PC-3 (cell line): ENCODE measurements around the gene CALHM6. TPM values are rescaled to one million over a fixed set of nuclear protein-coding genes. Genes with fewer than 3 reads are reported as not detected.
A peak's percentile ranks its signal among the peaks of the same experiment; 100 is the strongest.

Experiments
- ATAC-seq: fragments of 200-7000 bp; cut with Tn5 transposase; 2 replicates; pipeline ENCODE4 v1.9.1; 2020; ENCODE audit warnings: mild to moderate bottlenecking, moderate library complexity
- BruUV-seq: library from RNA; stranded (reverse); fragments of 400-500 nt; replicated peaks from 2 replicates; lab custom pipeline; 2021; lab: Mats Ljungman, UMichigan
- CTCF ChIA-PET: fragments of 300-600 bp; sonication (Branson Sonifier 250); formaldehyde crosslinking; loops from one replicate; lab custom pipeline; 2022; ENCODE audit warnings: antibody characterized with exemption; lab: Charles Lee
- POLR2A ChIA-PET: fragments of 300-600 bp; sonication (Branson Sonifier 250); formaldehyde crosslinking; loops from one replicate; lab custom pipeline; 2022; ENCODE audit warnings: antibody characterized with exemption; ENCODE audit not compliant: unreplicated experiment; lab: Charles Lee
- DNase-seq: peaks from one replicate; pipeline ENCODE4 v3.0.0-alpha.2; 2015
- H2AFZ ChIP-seq: fragments of 300-600 bp; sonication (generic); 2 replicates; pipeline ENCODE4 v1.6.0; 2016; ENCODE audit warnings: antibody characterized with exemption, low read length
- H3F3A ChIP-seq: fragments of 300-600 bp; sonication (generic); one replicate; pipeline ENCODE4 v1.6.0; 2017; ENCODE audit warnings: antibody characterized with exemption, low read length, control low read depth, mild to moderate bottlenecking; ENCODE audit not compliant: unreplicated experiment
- H3K27ac ChIP-seq: fragments of 300-600 bp; sonication (generic); 2 replicates; pipeline ENCODE4 v1.5.1; 2016; ENCODE audit warnings: mild to moderate bottlenecking, low read length
- H3K27me3 ChIP-seq: fragments of 300-600 bp; sonication (generic); 2 replicates; pipeline ENCODE4 v1.6.1; 2016; ENCODE audit warnings: low read length, mixed read lengths
- H3K36me3 ChIP-seq: fragments of 300-600 bp; sonication (generic); 2 replicates; pipeline ENCODE4 v1.6.1; 2016; ENCODE audit warnings: low read depth, mixed run types, low read length, mixed read lengths
- H3K4me1 ChIP-seq: fragments of 300-600 bp; sonication (generic); 2 replicates; pipeline ENCODE4 v1.5.1; 2016; ENCODE audit warnings: low read length; ENCODE audit not compliant: insufficient read depth
- H3K4me2 ChIP-seq: fragments of 300-600 bp; sonication (generic); 2 replicates; pipeline ENCODE4 v1.6.0; 2016; ENCODE audit warnings: low read length
- H3K4me3 ChIP-seq: fragments of 300-600 bp; sonication (generic); 2 replicates; pipeline ENCODE4 v1.5.1; 2016; ENCODE audit warnings: mild to moderate bottlenecking, low read length, mixed read lengths
- H3K79me2 ChIP-seq: fragments of 300-600 bp; sonication (generic); 2 replicates; pipeline ENCODE4 v1.6.1; 2017; ENCODE audit warnings: low read length, mixed read lengths
- H3K9ac ChIP-seq: fragments of 300-600 bp; sonication (generic); 2 replicates; pipeline ENCODE4 v1.6.0; 2016; ENCODE audit warnings: mild to moderate bottlenecking, low read length
- H3K9me2 ChIP-seq: fragments of 300-600 bp; sonication (generic); replicated peaks from 2 replicates; pipeline ENCODE4 v1.6.1; 2016; ENCODE audit warnings: mixed run types, low read length, mixed read lengths
- H3K9me3 ChIP-seq: fragments of 300-600 bp; sonication (generic); 2 replicates; pipeline ENCODE4 v1.6.1; 2016; ENCODE audit warnings: low read length, mixed read lengths
- H4K20me1 ChIP-seq: fragments of 300-600 bp; sonication (generic); 2 replicates; pipeline ENCODE4 v1.6.1; 2016; ENCODE audit warnings: low read length, mixed read lengths
- EZH2 ChIP-seq: fragments of 300-600 bp; sonication (generic); IDR thresholded peaks from one replicate; pipeline ENCODE4 v1.6.1; 2017; ENCODE audit warnings: antibody characterized with exemption, mild to moderate bottlenecking, low read length; ENCODE audit not compliant: unreplicated experiment
- EZH2phosphoT487 ChIP-seq: fragments of 300-600 bp; sonication (generic); IDR thresholded peaks from 2 replicates; pipeline ENCODE4 v1.6.1; 2018; ENCODE audit warnings: mild to moderate bottlenecking, antibody characterized with exemption, low read length, borderline replicate concordance
- intact Hi-C: fragments of 100-400 bp; cut with micrococcal nuclease; formaldehyde crosslinking; loops from 2 replicates; pipeline ENCODE4 v1.9.0; 2023
- total RNA-seq: library from RNA; depleted of rRNA; stranded (reverse); fragments of >200 nt; gene quantifications from 2 replicates; pipeline ENCODE4 v1.2.3, GENCODE V29; 2014
- TF ChIP-seq, protein P1 (sequence below): fragments of 300-600 bp; sonication (generic); conservative IDR thresholded peaks from 2 replicates; pipeline ENCODE4 v1.5.1; 2017; ENCODE audit warnings: antibody characterized with exemption, low read depth, mild to moderate bottlenecking, low read length

The CALHM6 gene
- total RNA-seq, 1 experiment from 2014 or later = not detected

DNA sequence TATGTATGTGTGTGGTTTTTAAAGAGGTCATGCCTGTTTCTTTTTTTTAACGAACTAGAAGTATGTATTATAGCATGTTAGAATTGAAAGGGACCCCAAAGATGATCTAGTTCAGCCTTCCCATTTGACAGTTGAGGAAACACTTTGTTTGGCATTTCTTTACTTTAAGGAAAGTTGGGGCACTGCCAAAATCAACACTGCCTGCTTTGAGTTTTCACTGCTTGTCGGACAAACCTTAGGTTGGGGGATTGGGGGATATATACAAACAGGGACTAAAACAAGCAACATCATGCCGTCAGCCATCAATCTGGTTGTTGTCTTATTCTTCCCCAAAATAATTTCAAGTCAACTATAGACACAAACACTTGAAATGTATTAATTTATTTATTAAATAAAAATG lies 14.1 kb upstream of the CALHM6 start:
- peak; percentile 37 for DNase-seq
- intact Hi-C loops = loop anchor here (5.0 kb wide), 1 partner anchor 160 kb away; no protein-coding TSS in a partner anchor
- no peak for TF ChIP-seq EZH2phosphoT487
- TF ChIP-seq, protein P1, sequence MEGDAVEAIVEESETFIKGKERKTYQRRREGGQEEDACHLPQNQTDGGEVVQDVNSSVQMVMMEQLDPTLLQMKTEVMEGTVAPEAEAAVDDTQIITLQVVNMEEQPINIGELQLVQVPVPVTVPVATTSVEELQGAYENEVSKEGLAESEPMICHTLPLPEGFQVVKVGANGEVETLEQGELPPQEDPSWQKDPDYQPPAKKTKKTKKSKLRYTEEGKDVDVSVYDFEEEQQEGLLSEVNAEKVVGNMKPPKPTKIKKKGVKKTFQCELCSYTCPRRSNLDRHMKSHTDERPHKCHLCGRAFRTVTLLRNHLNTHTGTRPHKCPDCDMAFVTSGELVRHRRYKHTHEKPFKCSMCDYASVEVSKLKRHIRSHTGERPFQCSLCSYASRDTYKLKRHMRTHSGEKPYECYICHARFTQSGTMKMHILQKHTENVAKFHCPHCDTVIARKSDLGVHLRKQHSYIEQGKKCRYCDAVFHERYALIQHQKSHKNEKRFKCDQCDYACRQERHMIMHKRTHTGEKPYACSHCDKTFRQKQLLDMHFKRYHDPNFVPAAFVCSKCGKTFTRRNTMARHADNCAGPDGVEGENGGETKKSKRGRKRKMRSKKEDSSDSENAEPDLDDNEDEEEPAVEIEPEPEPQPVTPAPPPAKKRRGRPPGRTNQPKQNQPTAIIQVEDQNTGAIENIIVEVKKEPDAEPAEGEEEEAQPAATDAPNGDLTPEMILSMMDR = no peak
- H3K9me3 ChIP-seq = no peaks in the 10 kb centered on the region
- ATAC-seq = no peak
- peaks cover 5% of the 10 kb centered on the region for H3F3A ChIP-seq
- BruUV-seq = no TSS peak
- no peaks in the 10 kb centered on the region for H3K36me3 ChIP-seq
- 0 out of 2 replicates have a peak overlapping the region, but pooled peaks have one; percentile 36 for H2AFZ ChIP-seq
- H3K4me3 ChIP-seq = peak overlapping the region; percentile 15; the same call in 1 of the 2 replicates
- no peaks in the 10 kb centered on the region for H3K79me2 ChIP-seq
- peak overlapping the region; percentile 9 for H3K9ac ChIP-seq
- ChIA-PET POLR2A (interaction anchor here (0.6 kb wide), 1 partner anchor 75 kb away, joined by 4 read pairs; no protein-coding TSS in a partner anchor), CTCF (interaction anchor here (0.6 to 0.8 kb wide), 3 partner anchors 64 to 177 kb away, joined by 3 read pairs; partner anchors contain the start of gene CALHM5)
- H3K27ac ChIP-seq = peak overlapping the region; percentile 80
- H4K20me1 ChIP-seq = no peaks in the 10 kb centered on the region
- H3K27me3 ChIP-seq = no peaks in the 10 kb centered on the region
- no peaks in the 10 kb centered on the region for H3K9me2 ChIP-seq
- peaks cover 27% of the 10 kb centered on the region for H3K4me1 ChIP-seq
- H3K4me2 ChIP-seq = peak overlapping the region; percentile 64

DNA sequence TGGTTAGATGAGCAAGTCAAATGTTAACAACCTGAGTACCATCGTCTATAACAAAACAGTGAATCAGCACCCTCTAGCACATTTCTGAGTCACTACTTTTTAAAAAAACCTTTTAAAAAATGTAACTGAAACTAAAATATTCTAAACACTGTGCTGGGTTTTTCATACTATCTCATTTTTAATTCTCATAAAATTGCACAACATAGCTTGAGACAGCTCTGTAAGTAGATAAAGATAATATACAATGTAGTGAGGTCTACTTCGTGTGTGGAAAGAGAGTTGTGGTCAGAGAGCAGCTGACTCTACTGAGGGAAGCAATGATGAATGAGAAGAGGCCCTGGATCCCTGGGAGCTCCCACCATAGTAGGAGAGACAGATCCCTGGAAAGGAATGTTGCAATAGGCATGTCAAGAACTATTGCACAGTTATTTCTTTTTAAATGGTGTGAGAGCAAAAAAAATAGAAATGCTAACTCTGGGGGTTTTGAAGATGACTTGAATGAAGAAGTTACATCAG lies 13.6 kb upstream of the CALHM6 start:
- peaks cover 27% of the 10 kb centered on the region for H3K4me1 ChIP-seq
- H3F3A ChIP-seq = peaks cover 5% of the 10 kb centered on the region
- H3K9me2 ChIP-seq = no peaks in the 10 kb centered on the region
- no peaks in the 10 kb centered on the region for H3K27me3 ChIP-seq
- H3K79me2 ChIP-seq = no peaks in the 10 kb centered on the region
- intact Hi-C loops = loop anchor here (5.0 kb wide), 1 partner anchor 160 kb away; no protein-coding TSS in a partner anchor
- no peaks in the 10 kb centered on the region for H3K9me3 ChIP-seq
- ChIA-PET POLR2A (no interaction called here), CTCF (no interaction called here)
- DNase-seq (peak; percentile 67), ATAC-seq (peak; percentile 69)
- H2AFZ ChIP-seq = no peak overlapping the region
- H3K27ac ChIP-seq = peak overlapping the region; percentile 80
- H3K36me3 ChIP-seq = no peaks in the 10 kb centered on the region
- H3K4me2 ChIP-seq = peak overlapping the region; percentile 76
- no TSS peak for BruUV-seq
- no peaks in the 10 kb centered on the region for H4K20me1 ChIP-seq
- no peak for TF ChIP-seq EZH2
- TF ChIP-seq EZH2phosphoT487 = no peak
- no peak overlapping the region for H3K9ac ChIP-seq
- H3K4me3 ChIP-seq = peak overlapping the region; percentile 51; the same call in 1 of the 2 replicates

- intact Hi-C loops = loop anchor here (5.0 kb wide), 1 partner anchor 162 kb away; no protein-coding TSS in a partner anchor
- Histone ChIP-seq H3F3A (peaks cover 5% of the 10 kb centered on the region), H3K27me3 (no peaks in the 10 kb centered on the region), H3K4me1 (peaks cover 27% of the 10 kb centered on the region), H4K20me1 (no peaks in the 10 kb centered on the region), H3K4me2 (no peak overlapping the region), H3K9me2 (no peaks in the 10 kb centered on the region), H3K36me3 (no peaks in the 10 kb centered on the region), H3K79me2 (no peaks in the 10 kb centered on the region), H3K9ac (no peak overlapping the region), H2AFZ (no peak overlapping the region), H3K4me3 (no peak overlapping the region), H3K27ac (no peak overlapping the region), H3K9me3 (no peaks in the 10 kb centered on the region)
- POLR2A ChIA-PET = no interaction called here
- ATAC-seq (no peak), DNase-seq (no peak)
- BruUV-seq = no TSS peak
- TF ChIP-seq, protein P1 = no peak
- no peak for TF ChIP-seq EZH2
- CTCF ChIA-PET = no interaction called here
These were observed 11.6 kb upstream of the CALHM6 start for GRCh38 chr6:116449565-116449964.
